CD14-positive monocyte (primary cell): ENCODE results near the gene APOL6. TPM values are rescaled to one million over a fixed set of nuclear protein-coding genes. Genes with fewer than 3 reads are reported as not detected.

ENCODE experiments used
- DNase-seq, 3 donors: peaks; one replicate each; pipeline ENCODE4 v3.0.0-alpha.2; 2011 to 2022
- H2AFZ ChIP-seq: 2 replicates; pipeline ENCODE4 v1.6.0; 2012; ENCODE audit warnings: mild to moderate bottlenecking, low read depth, low read length, inconsistent platforms; ENCODE audit not compliant: insufficient read depth, poor library complexity, severe bottlenecking
- H3K27ac ChIP-seq, 2 donors: 1 replicate in 1 of 2; 2 replicates in 1 of 2; pipeline ENCODE4 v1.5.1; 2012 to 2013; ENCODE audit warnings: low read length in 2 of 2, control low read depth in 1 of 2, inconsistent platforms in 1 of 2, low read depth in 1 of 2, mild to moderate bottlenecking in 1 of 2
- H3K27me3 ChIP-seq, 2 donors: one replicate each; pipeline versions ENCODE4 v1.6.0 to v1.6.1; 2011 to 2013; ENCODE audit warnings: low read length in 2 of 2; ENCODE audit not compliant: control insufficient read depth in 2 of 2, insufficient read depth in 2 of 2
- H3K36me3 ChIP-seq, 2 donors: replicated peaks in 1 of 2; 1 replicate in 1 of 2; 2 replicates in 1 of 2; pipeline versions ENCODE4 v1.5.1 to v1.6.1; 2012 to 2013; ENCODE audit warnings: low read length in 2 of 2, control low read depth in 1 of 2, inconsistent platforms in 1 of 2, mild to moderate bottlenecking in 1 of 2; ENCODE audit not compliant: insufficient read depth in 2 of 2, control insufficient read depth in 1 of 2
- H3K4me1 ChIP-seq, 2 donors: 1 replicate in 1 of 2; 2 replicates in 1 of 2; pipeline versions ENCODE4 v1.5.1 to v1.6.1; 2012 to 2013; ENCODE audit warnings: low read length in 2 of 2, control low read depth in 1 of 2, inconsistent platforms in 1 of 2, mild to moderate bottlenecking in 1 of 2, moderate library complexity in 1 of 2; ENCODE audit not compliant: insufficient read depth in 2 of 2, control insufficient read depth in 1 of 2
- H3K4me2 ChIP-seq: replicated peaks from 2 replicates; pipeline ENCODE3; 2012; ENCODE audit warnings: low read length, moderate library complexity, mild to moderate bottlenecking; ENCODE audit not compliant: poor library complexity, severe bottlenecking; ENCODE audit errors: extremely low read depth
- H3K4me3 ChIP-seq, 3 experiments: fragments of 200-600 bp in 1 of 3; sonication (generic) in 1 of 3; replicated peaks in 1 of 3; 1 replicate in 2 of 3; 2 replicates in 1 of 3; pipeline ENCODE4 v1.5.1; 2011 to 2013; ENCODE audit warnings: low read length in 3 of 3, mild to moderate bottlenecking in 3 of 3, control low read depth in 2 of 3, low read depth in 2 of 3, inconsistent platforms in 1 of 3, moderate library complexity in 1 of 3
- H3K79me2 ChIP-seq: 2 replicates; pipeline ENCODE4 v1.6.0; 2012; ENCODE audit warnings: mild to moderate bottlenecking, control low read depth, inconsistent platforms, low read length, moderate library complexity; ENCODE audit not compliant: insufficient read depth
- H3K9ac ChIP-seq: 2 replicates; pipeline ENCODE4 v1.6.0; 2017; ENCODE audit warnings: low read length, mild to moderate bottlenecking; ENCODE audit not compliant: insufficient read depth, poor library complexity, severe bottlenecking
- H3K9me3 ChIP-seq, 2 donors: replicated peaks in 1 of 2; 1 replicate in 1 of 2; 2 replicates in 1 of 2; pipeline versions ENCODE4 v1.5.1 to v1.6.1; 2012 to 2013; ENCODE audit warnings: low read length in 2 of 2, control low read depth in 1 of 2; ENCODE audit not compliant: control insufficient read depth in 1 of 2, insufficient read depth in 1 of 2
- H4K20me1 ChIP-seq: 2 replicates; pipeline ENCODE4 v1.6.0; 2012; ENCODE audit warnings: mild to moderate bottlenecking, low read length, control low read depth, moderate library complexity; ENCODE audit not compliant: insufficient read depth
- H3K27ac Mint-ChIP-seq, 7 donors: one replicate each; pipeline ENCODE4 v1.8.0; 2020; ENCODE audit warnings: mild to moderate bottlenecking in 7 of 7, mixed read lengths in 7 of 7, moderate library complexity in 6 of 7, inconsistent platforms in 2 of 7
- H3K27me3 Mint-ChIP-seq, 3 donors: one replicate each; pipeline ENCODE4 v1.8.0; 2021 to 2022; ENCODE audit warnings: low read depth in 3 of 3, mild to moderate bottlenecking in 3 of 3, mixed read lengths in 3 of 3, moderate library complexity in 3 of 3, inconsistent platforms in 1 of 3
- H3K36me3 Mint-ChIP-seq, 2 donors: one replicate each; pipeline ENCODE4 v1.8.0; 2020; ENCODE audit warnings: mixed read lengths in 2 of 2, inconsistent platforms in 1 of 2, mild to moderate bottlenecking in 1 of 2
- H3K4me1 Mint-ChIP-seq: one replicate; pipeline ENCODE4 v1.8.0; 2020; ENCODE audit warnings: mild to moderate bottlenecking, mixed read lengths
- H3K4me3 Mint-ChIP-seq, 2 donors: one replicate each; pipeline ENCODE4 v1.8.0; 2020; ENCODE audit warnings: mild to moderate bottlenecking in 2 of 2, mixed read lengths in 2 of 2, moderate library complexity in 1 of 2
- H3K9me3 Mint-ChIP-seq, 7 donors: one replicate each; pipeline ENCODE4 v1.8.0; 2020 to 2022; ENCODE audit warnings: mixed read lengths in 7 of 7, mild to moderate bottlenecking in 6 of 7, moderate library complexity in 6 of 7, inconsistent platforms in 2 of 7
- CTCF ChIP-seq: fragments of 200-600 bp; IDR thresholded peaks from one replicate; pipeline ENCODE4 v1.8.0; 2022; ENCODE audit warnings: antibody characterized with exemption, mild to moderate bottlenecking
- WGBS: methylation state at CpG from one replicate; pipeline ENCODE4 v1.1.5; 2013; ENCODE audit warnings: missing lambda C conversion rate; ENCODE audit not compliant: insufficient coverage; 5-methylcytosine and 5-hydroxymethylcytosine counted together
- intact Hi-C, 2 donors: fragments of 100-400 bp; cut with micrococcal nuclease; formaldehyde crosslinking; loops; one replicate each; pipeline versions ENCODE4 v1.15.0 to v1.15.1; 2023
- polyA plus RNA-seq, 3 donors: library from polyadenylated mRNA; depleted of rRNA in 1 of 3; unstranded in 2 of 3; stranded (reverse) in 1 of 3; fragments of 300-500 nt in 2 of 3; fragments of >200 nt in 1 of 3; fragmentation: Illumina TruSeq in 2 of 3; gene quantifications; 1 replicate in 2 of 3; 2 replicates in 1 of 3; pipeline ENCODE4 v1.2.3, GENCODE V29; 2012 to 2021

Gene APOL6
- polyA plus RNA-seq, 3 donors = 7.6 to 13.6 (median 9.1) TPM

GRCh38 chr22:35649636-35650250, 1.5 kb downstream of the APOL6 start:
- H2AFZ ChIP-seq = no peak overlapping the region
- Mint-ChIP-seq H3K4me3 (peak overlapping the region; percentile 100), H3K4me1 (peaks cover 57% of the 10 kb centered on the region), H3K27me3 (no peaks in the 10 kb centered on the region), H3K36me3 (peaks cover 16 to 18% of the 10 kb centered on the region in 2 donors), H3K27ac (peak overlapping the region in 6 of 7 donors; percentile 85 to 100 (median 99)), H3K9me3 (peaks cover 0 to 7% (median 3%) of the 10 kb centered on the region in 7 donors)
- peaks cover 0 to 3% of the 10 kb centered on the region in 2 donors for H3K9me3 ChIP-seq
- H3K79me2 ChIP-seq = peaks cover 49% of the 10 kb centered on the region
- intact Hi-C loops = no loop called here
- no peak for TF ChIP-seq CTCF
- peak overlapping the region in 1 of 2 donors; percentile 98 for H3K27ac ChIP-seq
- H3K36me3 ChIP-seq = peaks cover 0 to 14% of the 10 kb centered on the region in 2 donors
- WGBS = 84% methylated on average over 5 of the region's 7 CpGs
- H4K20me1 ChIP-seq = peaks cover 28% of the 10 kb centered on the region
- H3K4me1 ChIP-seq = peaks cover 30 to 39% of the 10 kb centered on the region in 2 donors
- H3K9ac ChIP-seq = no peak overlapping the region
- no peaks in the 10 kb centered on the region for H3K27me3 ChIP-seq
- H3K4me3 ChIP-seq = peak overlapping the region; percentile 6 to 95 (median 93)
- peak overlapping the region; percentile 71 for H3K4me2 ChIP-seq
- DNase-seq = no peak

DNA sequence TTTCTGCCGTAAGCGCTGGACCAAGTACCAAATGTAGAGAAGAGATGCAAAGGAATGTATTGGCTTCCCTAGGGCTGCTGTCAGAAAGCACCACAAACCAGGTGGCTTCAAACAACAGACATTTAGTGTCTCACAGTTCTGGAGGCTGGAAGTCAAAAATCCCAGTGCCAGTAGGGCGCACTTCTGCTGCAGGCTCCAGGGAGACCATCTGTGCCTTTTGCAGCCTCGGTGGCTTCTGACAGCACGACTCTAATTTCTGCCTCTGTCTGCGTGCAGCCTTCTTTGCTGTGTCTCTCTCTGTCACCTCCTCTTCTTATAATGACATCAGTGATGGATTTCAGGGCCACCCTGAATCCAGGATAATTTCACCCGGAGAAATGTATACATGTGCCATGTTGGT, 2.8 kb downstream of the APOL6 start:
- Mint-ChIP-seq H3K9me3 (peaks cover 0 to 7% (median 3%) of the 10 kb centered on the region in 7 donors), H3K4me1 (peaks cover 56% of the 10 kb centered on the region), H3K4me3 (peak overlapping the region in 1 of 2 donors; percentile 30), H3K36me3 (peaks cover 22 to 28% of the 10 kb centered on the region in 2 donors), H3K27me3 (no peaks in the 10 kb centered on the region), H3K27ac (peak overlapping the region in 1 of 7 donors; percentile 33)
- no peak overlapping the region for H2AFZ ChIP-seq
- H3K9ac ChIP-seq = no peak overlapping the region
- WGBS = 100% methylated on average over 5 of the region's 7 CpGs
- no peak overlapping the region for H3K4me2 ChIP-seq
- H3K27me3 ChIP-seq = no peaks in the 10 kb centered on the region
- peaks cover 0 to 3% of the 10 kb centered on the region in 2 donors for H3K9me3 ChIP-seq
- no peak for TF ChIP-seq CTCF
- H3K4me1 ChIP-seq = peaks cover 30 to 39% of the 10 kb centered on the region in 2 donors
- H3K36me3 ChIP-seq = peaks cover 5 to 27% of the 10 kb centered on the region in 2 donors
- intact Hi-C loops = no loop called here
- H3K27ac ChIP-seq = no peak overlapping the region
- no peak for DNase-seq
- no peak overlapping the region for H3K4me3 ChIP-seq
- peaks cover 37% of the 10 kb centered on the region for H4K20me1 ChIP-seq
- peaks cover 62% of the 10 kb centered on the region for H3K79me2 ChIP-seq
